Tibial nerve (tissue), 4 donors: Measurements from ENCODE around the gene MACROH2A2. TPM values are rescaled to one million over a fixed set of nuclear protein-coding genes. Genes with fewer than 3 reads are reported as not detected.
"Not testable (repeated sequence)": the region's sequence is repeated elsewhere in the genome, so short reads cannot be mapped to it uniquely, and the experiment has no call there.

ENCODE experiments used
- DNase-seq, 2 donors: peaks; one replicate each; pipeline ENCODE4 v3.0.0-alpha.2; 2019; ENCODE audit warnings: low spot score in 2 of 2
- H3K27ac ChIP-seq, 4 donors: fragments of 200-600 bp; sonication (generic) in 3 of 4; one replicate each; pipeline ENCODE4 v1.5.1; 2017 to 2019; ENCODE audit warnings: mild to moderate bottlenecking in 1 of 4
- H3K27me3 ChIP-seq, 2 donors: fragments of 200-600 bp; sonication (generic) in 1 of 2; one replicate each; pipeline versions ENCODE4 v1.5.1 to v1.6.0; 2017 to 2019
- H3K36me3 ChIP-seq, 3 donors: fragments of 200-600 bp; sonication (generic); one replicate each; pipeline ENCODE4 v1.5.1; 2018 to 2019
- H3K4me1 ChIP-seq, 4 donors: fragments of 200-600 bp; sonication (generic) in 3 of 4; one replicate each; pipeline ENCODE4 v1.5.1; 2017 to 2019
- H3K4me3 ChIP-seq, 4 donors: fragments of 200-600 bp; sonication (generic) in 3 of 4; one replicate each; pipeline ENCODE4 v1.5.1; 2017 to 2019; ENCODE audit warnings: mild to moderate bottlenecking in 1 of 4, moderate library complexity in 1 of 4
- H3K9me3 ChIP-seq, 4 donors: fragments of 200-600 bp; sonication (generic) in 3 of 4; one replicate each; pipeline ENCODE4 v1.5.1; 2017 to 2019
- EP300 ChIP-seq, 2 donors: sonication (generic); formaldehyde crosslinking; IDR thresholded peaks; one replicate each; pipeline ENCODE4 v1.6.1; 2017; ENCODE audit warnings: antibody characterized with exemption in 2 of 2, mild to moderate bottlenecking in 1 of 2
- POLR2A ChIP-seq, 2 donors: fragments of 450-650 bp; IDR thresholded peaks; one replicate each; pipeline ENCODE4 v1.6.1; 2017; ENCODE audit warnings: antibody characterized with exemption in 2 of 2, mild to moderate bottlenecking in 2 of 2, moderate library complexity in 2 of 2
- WGBS, 2 donors: methylation state at CpG; one replicate each; pipeline ENCODE4 v1.1.5; 2018; 5-methylcytosine and 5-hydroxymethylcytosine counted together
- total RNA-seq, 4 donors: library from RNA; depleted of rRNA; stranded (reverse); fragments of >200 nt; gene quantifications; one replicate each; pipeline ENCODE4 v1.1.0, GENCODE V29; 2016
- TF ChIP-seq, protein P1 (sequence below), 5 experiments: fragments of 200-600 bp in 3 of 5; fragments of 450-650 bp in 2 of 5; sonication (generic) in 3 of 5; IDR thresholded peaks; one replicate each; pipeline ENCODE4 v1.5.1; 2016 to 2019; ENCODE audit warnings: antibody characterized with exemption in 5 of 5, mild to moderate bottlenecking in 3 of 5, moderate library complexity in 2 of 5

MACROH2A2 gene
- total RNA-seq, 4 donors from 2014 or later = 4.6 to 11.1 (median 8.9) TPM

DNA sequence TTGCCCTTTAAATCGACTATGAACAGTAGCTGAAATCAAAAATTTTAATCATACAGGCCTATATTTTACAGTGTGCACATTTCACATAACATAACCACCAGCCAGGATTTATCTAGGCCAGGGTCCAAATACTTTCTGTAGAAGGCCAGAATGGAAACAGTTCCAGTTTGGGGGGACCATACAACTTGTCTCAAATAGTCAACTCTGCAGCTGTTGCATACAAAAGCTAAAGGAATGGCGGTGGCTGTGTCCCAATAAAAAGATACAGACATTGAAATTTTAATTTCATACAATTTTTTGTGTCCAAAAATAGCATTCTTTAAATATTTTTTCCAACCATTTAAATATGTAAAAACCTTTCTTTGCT, 94.6 kb downstream of the MACROH2A2 start:
- peak overlapping the region in 1 of 4 donors; percentile 95 for H3K4me3 ChIP-seq
- no peak for DNase-seq
- TF ChIP-seq POLR2A (IDR thresholded peaks at IDR 0.05) = no peak
- no peak for TF ChIP-seq EP300 (IDR thresholded peaks at IDR 0.05)
- TF ChIP-seq, protein P1, sequence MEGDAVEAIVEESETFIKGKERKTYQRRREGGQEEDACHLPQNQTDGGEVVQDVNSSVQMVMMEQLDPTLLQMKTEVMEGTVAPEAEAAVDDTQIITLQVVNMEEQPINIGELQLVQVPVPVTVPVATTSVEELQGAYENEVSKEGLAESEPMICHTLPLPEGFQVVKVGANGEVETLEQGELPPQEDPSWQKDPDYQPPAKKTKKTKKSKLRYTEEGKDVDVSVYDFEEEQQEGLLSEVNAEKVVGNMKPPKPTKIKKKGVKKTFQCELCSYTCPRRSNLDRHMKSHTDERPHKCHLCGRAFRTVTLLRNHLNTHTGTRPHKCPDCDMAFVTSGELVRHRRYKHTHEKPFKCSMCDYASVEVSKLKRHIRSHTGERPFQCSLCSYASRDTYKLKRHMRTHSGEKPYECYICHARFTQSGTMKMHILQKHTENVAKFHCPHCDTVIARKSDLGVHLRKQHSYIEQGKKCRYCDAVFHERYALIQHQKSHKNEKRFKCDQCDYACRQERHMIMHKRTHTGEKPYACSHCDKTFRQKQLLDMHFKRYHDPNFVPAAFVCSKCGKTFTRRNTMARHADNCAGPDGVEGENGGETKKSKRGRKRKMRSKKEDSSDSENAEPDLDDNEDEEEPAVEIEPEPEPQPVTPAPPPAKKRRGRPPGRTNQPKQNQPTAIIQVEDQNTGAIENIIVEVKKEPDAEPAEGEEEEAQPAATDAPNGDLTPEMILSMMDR (IDR thresholded peaks at IDR 0.05) = no peak
- H3K27me3 ChIP-seq = no peaks in the 10 kb centered on the region
- 19 to 21% methylated on average over 2 of the region's 2 CpGs for WGBS, 2 donors
- peak overlapping the region; percentile 70 to 97 (median 90) for H3K27ac ChIP-seq
- peaks cover 0 to 42% (median 9%) of the 10 kb centered on the region in 3 donors for H3K36me3 ChIP-seq
- no peaks in the 10 kb centered on the region for H3K9me3 ChIP-seq
- H3K4me1 ChIP-seq = peaks cover 0 to 38% (median 11%) of the 10 kb centered on the region in 4 donors

GRCh38 chr10:70148516-70148915, 95.9 kb downstream of the MACROH2A2 start:
- TF ChIP-seq, protein P1 (IDR thresholded peaks at IDR 0.05) = no peak
- TF ChIP-seq POLR2A (IDR thresholded peaks at IDR 0.05) (no peak), EP300 (IDR thresholded peaks at IDR 0.05) (no peak)
- 87% methylated on average over 5 of the region's 5 CpGs for WGBS, 2 donors
- Histone ChIP-seq H3K4me1 (peaks cover 0 to 35% (median 11%) of the 10 kb centered on the region in 4 donors), H3K9me3 (no peaks in the 10 kb centered on the region), H3K27me3 (no peaks in the 10 kb centered on the region), H3K36me3 (peaks cover 0 to 47% (median 10%) of the 10 kb centered on the region in 3 donors), H3K27ac (no peak overlapping the region), H3K4me3 (no peak overlapping the region)
- no peak for DNase-seq

DNA sequence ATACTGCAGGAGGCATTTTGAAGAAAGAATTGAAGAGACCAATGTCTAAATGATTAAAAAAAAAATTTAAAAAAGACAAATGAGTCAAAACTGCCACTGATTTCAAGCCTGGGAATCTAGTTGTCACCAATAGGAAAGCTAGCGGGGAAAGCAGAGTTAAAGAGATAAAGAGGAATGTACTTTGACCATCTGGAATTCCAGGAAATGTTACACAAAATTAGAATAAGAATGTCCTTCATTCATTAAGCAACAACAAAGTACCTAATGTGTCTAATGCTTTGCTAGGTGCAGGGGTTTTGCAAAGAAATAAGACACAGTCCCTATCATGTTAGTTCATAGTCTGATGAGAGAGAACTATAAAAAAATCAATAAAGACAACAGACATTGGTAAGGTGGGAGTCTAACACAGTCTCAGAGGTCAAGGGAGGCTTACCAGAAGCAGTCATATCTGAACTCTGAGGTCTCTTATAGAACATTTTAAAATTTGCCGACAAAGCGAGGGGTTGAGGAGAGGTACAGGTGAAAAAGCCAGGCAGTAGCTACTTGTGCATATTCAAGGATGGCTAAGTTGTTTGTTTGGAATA, 102.7 kb downstream of the MACROH2A2 start:
- TF ChIP-seq POLR2A (IDR thresholded peaks at IDR 0.05) = no peak
- TF ChIP-seq EP300 (IDR thresholded peaks at IDR 0.05) = no peak
- TF ChIP-seq, protein P1 (IDR thresholded peaks at IDR 0.05) = no peak
- Histone ChIP-seq H3K4me3 (no peak overlapping the region), H3K27me3 (no peaks in the 10 kb centered on the region), H3K9me3 (no peaks in the 10 kb centered on the region), H3K36me3 (peaks cover 3 to 83% (median 20%) of the 10 kb centered on the region in 3 donors), H3K27ac (no peak overlapping the region), H3K4me1 (peaks cover 0 to 5% (median 0%) of the 10 kb centered on the region in 4 donors)
- WGBS, 2 donors = 64% methylated on average over 3 of the region's 3 CpGs
- no peak for DNase-seq

- H3K27me3 ChIP-seq = no peaks in the 10 kb centered on the region
- peaks cover 0 to 31% (median 4%) of the 10 kb centered on the region in 4 donors for H3K4me1 ChIP-seq
- no peak overlapping the region for H3K27ac ChIP-seq
- peaks cover 3 to 71% (median 13%) of the 10 kb centered on the region in 3 donors for H3K36me3 ChIP-seq
- no peak for DNase-seq
- no peaks in the 10 kb centered on the region for H3K9me3 ChIP-seq
- TF ChIP-seq, protein P1 (IDR thresholded peaks at IDR 0.05) = no peak
- TF ChIP-seq POLR2A (IDR thresholded peaks at IDR 0.05) (no peak), EP300 (IDR thresholded peaks at IDR 0.05) (no peak)
- 41 to 53% methylated on average over 2 of the region's 2 CpGs for WGBS, 2 donors
- H3K4me3 ChIP-seq = no peak overlapping the region
These were observed 105.5 kb downstream of the MACROH2A2 start for GRCh38 chr10:70158113-70158512.

GRCh38 chr10:70159366-70159765, 106.7 kb downstream of the MACROH2A2 start:
- H3K4me1 ChIP-seq = peaks cover 0 to 42% (median 12%) of the 10 kb centered on the region in 4 donors
- H3K36me3 ChIP-seq = peaks cover 0 to 61% (median 13%) of the 10 kb centered on the region in 3 donors
- 94 to 96% methylated on average over 3 of the region's 3 CpGs for WGBS, 2 donors

More at GRCh38 chr10:70159366-70159765, 106.7 kb downstream of the MACROH2A2 start:
- not testable (repeated sequence) for H3K27me3 ChIP-seq, H3K9me3 ChIP-seq, DNase-seq, H3K27ac ChIP-seq, H3K4me3 ChIP-seq
